H54 (cell line): ENCODE results near the gene IL15RA.

Experiments used
- DNase-seq: peaks from one replicate; pipeline ENCODE4 v3.0.0; 2011; ENCODE audit warnings: low spot score, mixed read lengths; ENCODE audit not compliant: insufficient read length
- FAIRE-seq: peaks from 3 replicates; lab custom pipeline; 2011; peaks lifted over from hg19 to GRCh38; lab: Jason Lieb, UNC
- POLR2A ChIP-seq: IDR thresholded peaks from 2 replicates; pipeline ENCODE4 v1.6.1; 2011; ENCODE audit warnings: low read depth, mild to moderate bottlenecking, low read length

IL15RA gene

GRCh38 chr10:5977471-5978229 lies at the start of gene IL15RA:
IL15RA (minus strand) TSS chr10:5977543; CDS start chr10:5977492, 51 bp downstream.
- no peak for TF ChIP-seq POLR2A
- DNase-seq (peak; percentile 74), FAIRE-seq (no peak)

GRCh38 chr10:6025683-6026255 lies 48.4 kb upstream of the IL15RA start:
- no peak for TF ChIP-seq POLR2A
- FAIRE-seq (no peak), DNase-seq (no peak)

- no peak for TF ChIP-seq POLR2A
- FAIRE-seq (no peak), DNase-seq (no peak)
These were observed 47.0 kb upstream of the IL15RA start for GRCh38 chr10:6024334-6024682.

GRCh38 chr10:6023661-6024333 lies 46.5 kb upstream of the IL15RA start:
- FAIRE-seq (no peak), DNase-seq (no peak)
- no peak for TF ChIP-seq POLR2A

- FAIRE-seq = no peak
- DNase-seq = no peak
These were observed 45.3 kb upstream of the IL15RA start for GRCh38 chr10:6022660-6023059.

GRCh38 chr10:6020826-6021225 lies 43.5 kb upstream of the IL15RA start:
- TF ChIP-seq POLR2A = no peak
- DNase-seq = no peak
- no peak for FAIRE-seq

More at GRCh38 chr10:6022660-6023059, 45.3 kb upstream of the IL15RA start:
- no peak for TF ChIP-seq POLR2A

- no peak for TF ChIP-seq POLR2A
- FAIRE-seq = no peak
- DNase-seq = no peak
These were observed 42.5 kb upstream of the IL15RA start for GRCh38 chr10:6019796-6020195.

- TF ChIP-seq POLR2A = no peak
- FAIRE-seq (no peak), DNase-seq (no peak)
These were observed 41.9 kb upstream of the IL15RA start for GRCh38 chr10:6019010-6019782.

- TF ChIP-seq POLR2A = no peak
- DNase-seq (no peak), FAIRE-seq (no peak)
These were observed 41.1 kb upstream of the IL15RA start for GRCh38 chr10:6018422-6018821.

GRCh38 chr10:6017781-6018354 lies 40.5 kb upstream of the IL15RA start:
- FAIRE-seq (no peak), DNase-seq (no peak)
- TF ChIP-seq POLR2A = no peak

- DNase-seq = peak; percentile 23
- no peak for TF ChIP-seq POLR2A
- no peak for FAIRE-seq
These were observed 37.0 kb upstream of the IL15RA start for GRCh38 chr10:6014241-6014761.

- TF ChIP-seq POLR2A = no peak
- FAIRE-seq = no peak
- no peak for DNase-seq
These were observed 36.3 kb upstream of the IL15RA start for GRCh38 chr10:6013413-6014192.
